K562 (cell line): Measurements from ENCODE around the gene PLEKHG4B.

Source experiments
- CTCF ChIP-seq, 3 experiments: IDR thresholded peaks in 2 of 3; conservative IDR thresholded peaks in 1 of 3; 2 replicates each; pipeline ENCODE4 v1.5.1; 2011 to 2012; ENCODE audit warnings: low read length in 3 of 3, mild to moderate bottlenecking in 3 of 3, control low read depth in 2 of 3, improper control_type of control experiment in 1 of 3, inconsistent platforms in 1 of 3, low read depth in 1 of 3, mixed read lengths in 1 of 3, moderate library complexity in 1 of 3; ENCODE audit not compliant: insufficient read depth in 2 of 3
- MGA ChIP-seq: fragments of 450-650 bp; IDR thresholded peaks from 2 replicates; pipeline ENCODE4 v1.6.1; 2016; ENCODE audit warnings: mild to moderate bottlenecking, moderate library complexity
- POLR2A ChIP-seq: fragments of 450-650 bp; conservative IDR thresholded peaks from 2 replicates; pipeline ENCODE4 v1.6.1; 2016
- SMARCA5 ChIP-seq: fragments of 450-650 bp; IDR thresholded peaks from 2 replicates; pipeline ENCODE4 v1.6.1; 2016
- TRIM28 ChIP-seq: fragments of 450-650 bp; IDR thresholded peaks from 2 replicates; pipeline ENCODE4 v1.6.1; 2017
- ZKSCAN1 ChIP-seq: fragments of 150-350 bp; IDR thresholded peaks from 2 replicates; pipeline ENCODE4 v1.6.1; 2016; ENCODE audit warnings: low read depth, low read length

DNA sequence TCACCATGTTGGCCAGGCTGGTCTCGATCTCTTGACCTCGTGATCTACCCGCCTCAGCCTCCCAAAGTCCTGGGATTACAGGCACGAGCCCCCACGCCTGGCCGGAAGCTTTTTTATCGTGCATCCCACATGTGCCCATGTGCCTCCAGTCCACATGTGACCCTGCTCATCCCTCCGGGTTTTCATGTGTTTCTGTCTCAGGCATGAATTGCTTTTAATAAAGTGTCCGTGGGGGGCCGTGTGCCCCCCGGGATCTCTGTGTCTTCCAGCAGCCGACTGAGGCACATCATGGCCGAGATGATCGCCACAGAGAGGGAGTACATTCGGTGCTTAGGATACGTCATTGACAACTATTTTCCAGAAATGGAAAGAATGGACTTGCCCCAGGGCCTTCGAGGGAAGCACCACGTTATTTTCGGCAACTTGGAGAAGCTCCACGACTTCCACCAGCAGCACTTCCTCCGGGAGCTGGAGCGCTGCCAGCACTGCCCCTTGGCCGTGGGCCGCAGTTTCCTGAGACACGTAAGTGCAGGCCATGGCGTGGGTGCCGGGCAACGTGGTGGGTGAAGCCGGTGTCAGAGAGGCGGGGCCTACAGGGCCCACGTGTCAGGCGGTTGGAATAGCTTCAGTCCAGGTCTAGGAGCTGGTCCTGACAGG lies 77.2 kb downstream of the PLEKHG4B start:
- TF ChIP-seq POLR2A (no peak), CTCF (IDR thresholded peaks at IDR 0.05 in 2 of 3, conservative IDR thresholded peaks at IDR 0.05 in 1 of 3; ENCODE audit: insufficient read depth in 2 of 3, low read depth in 1 of 3, low read length in 3 of 3) (no peak), SMARCA5 (no peak), TRIM28 (no peak), MGA (no peak), ZKSCAN1 (no peak)
